Vein endothelial cell (primary cell): ENCODE results near the gene AXIN2. TPM values are rescaled to one million over a fixed set of nuclear protein-coding genes. Genes with fewer than 3 reads are reported as not detected.

Source experiments
- total RNA-seq: library from RNA; depleted of rRNA; stranded (reverse); fragments of >200 nt; gene quantifications from 2 replicates; pipeline ENCODE4 v1.2.3, GENCODE V29; 2012

Gene AXIN2
- total RNA-seq: 5.2 and 7.5 TPM in 2 replicates

DNA sequence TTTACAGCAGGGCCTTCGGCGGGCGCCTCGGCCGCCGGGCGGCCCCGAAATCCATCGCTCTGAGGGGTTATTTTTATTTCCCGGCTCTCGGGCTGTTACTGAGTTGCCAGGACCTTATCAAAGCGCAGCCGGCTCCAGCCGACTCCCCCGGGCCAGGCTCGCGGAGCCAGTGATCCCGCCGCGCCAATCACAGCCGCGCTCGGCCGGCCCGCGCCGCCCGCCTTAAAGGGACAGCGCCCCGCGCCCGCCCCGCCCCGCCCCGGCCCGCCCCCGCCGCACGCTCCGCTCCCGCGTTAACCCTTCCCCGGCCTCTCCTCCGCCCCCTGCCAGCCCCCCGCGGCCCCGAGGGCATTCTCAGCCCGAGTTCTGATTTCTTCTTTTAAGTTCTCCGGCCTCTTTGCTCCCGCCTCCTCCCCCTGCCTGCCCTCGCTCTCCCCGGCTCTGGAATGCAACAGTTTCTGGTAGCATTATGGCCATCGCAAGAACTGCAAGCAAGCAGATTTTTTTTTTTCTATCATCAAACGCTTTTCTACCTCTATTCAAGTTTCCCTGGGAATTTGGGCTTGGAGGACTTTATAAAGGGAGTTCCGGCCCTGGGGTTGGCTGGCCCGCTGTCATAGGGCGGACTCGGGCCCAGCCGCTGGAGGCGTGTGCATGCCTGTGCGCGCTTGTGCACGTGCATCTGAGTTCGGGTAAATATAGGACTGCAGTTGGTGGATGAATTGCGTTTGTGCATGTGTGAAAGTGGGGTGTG lies at the start of gene AXIN2:
Gene AXIN2 (minus strand): TSS at position 197 of the 754 bp plus-strand sequence. CDS start 3,028 bp downstream, outside the sequence.

